HL-60/S4 treated with retinoic acid at 250 ng/mL for 4 days and 3 days (cell line): ENCODE results near the gene MCIDAS.

Experiments used
- in situ Hi-C: fragments of 300-500 bp; cut with MboI; formaldehyde crosslinking; loops from 2 replicates; pipeline ENCODE4 v1.7.0; 2022; ENCODE audit warnings: low sequenced_read_pairs

Gene MCIDAS

GRCh38 chr5:55171471-55171870, 55.6 kb downstream of the MCIDAS start:
- in situ Hi-C loops, result no loop called here
